HG03175 (cell line): ENCODE results near the gene P2RX4.
"Not testable (repeated sequence)": the region's sequence is repeated elsewhere in the genome, so short reads cannot be mapped to it uniquely, and the experiment has no call there.

Experiments used
- ATAC-seq: cut with Tn5 transposase; IDR thresholded peaks from one replicate; pipeline ENCODE4 v1.9.1; 2021; ENCODE audit warnings: mild to moderate bottlenecking, moderate library complexity; ENCODE audit not compliant: unreplicated experiment

The P2RX4 gene

GRCh38 chr12:121239351-121240061 lies 29.6 kb downstream of the P2RX4 start:
- no peak for ATAC-seq

- no peak for ATAC-seq
These were observed 30.1 kb downstream of the P2RX4 start for GRCh38 chr12:121240062-121240420.

- peak; percentile 42 for ATAC-seq
These were observed 30.7 kb downstream of the P2RX4 start for GRCh38 chr12:121240484-121241101.

GRCh38 chr12:121241156-121241970 lies 31.4 kb downstream of the P2RX4 start:
- ATAC-seq, result no peak

GRCh38 chr12:121245031-121245430 lies 35.1 kb downstream of the P2RX4 start:
- ATAC-seq, result no peak

- no peak for ATAC-seq
These were observed 36.0 kb downstream of the P2RX4 start for GRCh38 chr12:121245951-121246350.

- no peak for ATAC-seq
These were observed 37.1 kb downstream of the P2RX4 start for GRCh38 chr12:121246893-121247557.

- peak; percentile 90 for ATAC-seq
These were observed 38.7 kb downstream of the P2RX4 start for GRCh38 chr12:121248622-121249021.

- no peak for ATAC-seq
These were observed 40.4 kb downstream of the P2RX4 start for GRCh38 chr12:121250359-121250758.

- no peak for ATAC-seq
These were observed 41.9 kb downstream of the P2RX4 start for GRCh38 chr12:121251838-121252237.

GRCh38 chr12:121252712-121253345 lies 42.9 kb downstream of the P2RX4 start:
- no peak for ATAC-seq

GRCh38 chr12:121253638-121254335 lies 43.9 kb downstream of the P2RX4 start:
- peak; percentile 56 for ATAC-seq

- no peak for ATAC-seq
These were observed 45.5 kb downstream of the P2RX4 start for GRCh38 chr12:121255433-121255832.

- ATAC-seq, result not testable (repeated sequence)
These were observed 47.9 kb downstream of the P2RX4 start for GRCh38 chr12:121257704-121258449.

- no peak for ATAC-seq
These were observed 49.1 kb downstream of the P2RX4 start for GRCh38 chr12:121259074-121259473.

GRCh38 chr12:121260091-121260490 lies 50.2 kb downstream of the P2RX4 start:
- ATAC-seq, result no peak

GRCh38 chr12:121261398-121261797 lies 51.5 kb downstream of the P2RX4 start:
- ATAC-seq, result no peak

GRCh38 chr12:121263206-121263935 lies 53.4 kb downstream of the P2RX4 start:
- no peak for ATAC-seq

GRCh38 chr12:121264135-121264534 lies 54.2 kb downstream of the P2RX4 start:
- no peak for ATAC-seq
